Ascending aorta (tissue), 2 donors: Measurements from ENCODE around the gene CDC25A. TPM values are rescaled to one million over a fixed set of nuclear protein-coding genes. Genes with fewer than 3 reads are reported as not detected.
"Not testable (repeated sequence)": the region's sequence is repeated elsewhere in the genome, so short reads cannot be mapped to it uniquely, and the experiment has no call there.

ENCODE experiments used
- DNase-seq, 2 donors: peaks; one replicate each; pipeline ENCODE4 v3.0.0-alpha.2; 2019; ENCODE audit warnings: low spot score in 2 of 2
- H3K27ac ChIP-seq, 2 donors: fragments of 200-600 bp; sonication (generic); one replicate each; pipeline ENCODE4 v1.5.1; 2016 to 2017; ENCODE audit warnings: mild to moderate bottlenecking in 1 of 2
- H3K27me3 ChIP-seq: fragments of 200-600 bp; sonication (generic); one replicate; pipeline ENCODE4 v1.5.1; 2017
- H3K36me3 ChIP-seq, 2 donors: fragments of 200-600 bp; sonication (generic); one replicate each; pipeline ENCODE4 v1.5.1; 2016
- H3K4me1 ChIP-seq, 2 donors: fragments of 200-600 bp; sonication (generic); one replicate each; pipeline ENCODE4 v1.5.1; 2016 to 2017; ENCODE audit warnings: mild to moderate bottlenecking in 1 of 2
- H3K4me3 ChIP-seq, 2 donors: fragments of 200-600 bp; sonication (generic); one replicate each; pipeline ENCODE4 v1.5.1; 2016 to 2017; ENCODE audit warnings: mild to moderate bottlenecking in 1 of 2
- H3K9me3 ChIP-seq, 2 donors: fragments of 200-600 bp; sonication (generic); one replicate each; pipeline ENCODE4 v1.5.1; 2016
- CTCF ChIP-seq, 3 experiments: fragments of 200-600 bp in 2 of 3; fragments of 450-650 bp in 1 of 3; sonication (generic) in 2 of 3; IDR thresholded peaks; one replicate each; pipeline ENCODE4 v1.5.1; 2016 to 2019; ENCODE audit warnings: antibody characterized with exemption in 3 of 3, mild to moderate bottlenecking in 1 of 3, moderate library complexity in 1 of 3
- intact Hi-C: fragments of 100-400 bp; cut with DNase I; formaldehyde crosslinking; loops from one replicate; pipeline ENCODE4 v1.15.1; 2023
- total RNA-seq: library from RNA; depleted of rRNA; stranded (reverse); fragments of >200 nt; gene quantifications from one replicate; pipeline ENCODE4 v1.1.0, GENCODE V29; 2016

Gene CDC25A
- total RNA-seq, 1 donor from 2014 or later: not detected

- Histone ChIP-seq H3K4me1 (peaks cover 8 to 15% of the 10 kb centered on the region in 2 donors), H3K36me3 (no peaks in the 10 kb centered on the region), H3K27me3 (no peaks in the 10 kb centered on the region), H3K4me3 (no peak overlapping the region), H3K9me3 (no peaks in the 10 kb centered on the region), H3K27ac (no peak overlapping the region)
- no peak for TF ChIP-seq CTCF (IDR thresholded peaks at IDR 0.05)
- DNase-seq: no peak
- intact Hi-C loops: no loop called here
Observed at GRCh38 chr3:48218537-48218936, 30.3 kb upstream of the CDC25A start.

DNA sequence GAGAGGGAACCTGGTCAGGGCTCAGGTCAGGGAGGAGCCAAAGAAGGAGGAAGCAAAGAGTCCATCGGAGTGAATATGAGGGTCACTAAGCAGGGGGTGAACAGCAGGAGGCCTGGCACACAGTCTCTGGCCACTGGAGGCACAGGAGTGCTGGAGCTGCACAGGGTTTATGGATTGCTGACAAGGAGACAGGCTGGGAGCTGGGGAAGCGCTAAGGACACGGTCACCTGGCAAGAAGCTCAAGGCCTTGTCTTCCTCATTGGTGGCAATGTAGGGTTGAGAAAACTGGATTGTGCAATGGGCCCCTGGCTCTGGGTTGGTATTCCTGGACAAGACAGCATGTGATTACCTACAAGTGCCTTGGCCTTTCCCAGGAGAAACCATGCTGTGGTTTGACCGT, 29.2 kb upstream of the CDC25A start:
- H3K36me3 ChIP-seq: no peaks in the 10 kb centered on the region
- TF ChIP-seq CTCF (IDR thresholded peaks at IDR 0.05): no peak
- H3K4me3 ChIP-seq: no peak overlapping the region
- intact Hi-C loops: no loop called here
- H3K27ac ChIP-seq: no peak overlapping the region
- peaks cover 8 to 15% of the 10 kb centered on the region in 2 donors for H3K4me1 ChIP-seq
- H3K9me3 ChIP-seq: no peaks in the 10 kb centered on the region
- DNase-seq: no peak
- H3K27me3 ChIP-seq: no peaks in the 10 kb centered on the region

DNA sequence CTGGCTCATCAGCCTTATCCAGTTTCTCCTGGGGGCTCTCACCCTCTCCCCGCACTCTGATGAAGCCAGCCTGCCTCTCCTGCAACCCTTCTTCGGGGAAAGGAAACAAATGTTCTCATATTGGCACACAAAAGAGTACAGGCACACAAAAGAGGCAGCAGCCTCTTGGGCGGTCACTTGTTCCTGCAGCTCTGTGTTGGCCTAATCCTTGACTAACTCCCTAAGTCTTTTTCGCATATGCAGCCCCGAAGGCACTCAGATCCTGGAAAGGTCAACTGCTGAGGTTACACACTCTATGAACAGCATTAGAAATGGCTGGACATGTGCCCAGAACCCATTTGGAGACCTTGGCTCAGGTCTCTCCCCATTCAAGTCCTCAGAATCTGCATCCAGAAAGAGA, 27.7 kb upstream of the CDC25A start:
- peak; percentile 27 to 68 for DNase-seq
- intact Hi-C loops: no loop called here
- TF ChIP-seq CTCF (IDR thresholded peaks at IDR 0.05): no peak
- H3K36me3 ChIP-seq: no peaks in the 10 kb centered on the region
- H3K27ac ChIP-seq: peak overlapping the region; percentile 65 to 70
- peaks cover 8 to 15% of the 10 kb centered on the region in 2 donors for H3K4me1 ChIP-seq
- no peaks in the 10 kb centered on the region for H3K27me3 ChIP-seq
- H3K4me3 ChIP-seq: no peak overlapping the region
- H3K9me3 ChIP-seq: no peaks in the 10 kb centered on the region

- Histone ChIP-seq H3K4me1 (peaks cover 8 to 15% of the 10 kb centered on the region in 2 donors), H3K36me3 (no peaks in the 10 kb centered on the region), H3K27ac (peak overlapping the region; percentile 65 to 70), H3K27me3 (no peaks in the 10 kb centered on the region), H3K4me3 (no peak overlapping the region), H3K9me3 (no peaks in the 10 kb centered on the region)
- peak in 1 of 2 donors; percentile 68 for DNase-seq
- TF ChIP-seq CTCF (IDR thresholded peaks at IDR 0.05): no peak
- intact Hi-C loops: no loop called here
Observed at GRCh38 chr3:48215466-48215865, 27.2 kb upstream of the CDC25A start.

DNA sequence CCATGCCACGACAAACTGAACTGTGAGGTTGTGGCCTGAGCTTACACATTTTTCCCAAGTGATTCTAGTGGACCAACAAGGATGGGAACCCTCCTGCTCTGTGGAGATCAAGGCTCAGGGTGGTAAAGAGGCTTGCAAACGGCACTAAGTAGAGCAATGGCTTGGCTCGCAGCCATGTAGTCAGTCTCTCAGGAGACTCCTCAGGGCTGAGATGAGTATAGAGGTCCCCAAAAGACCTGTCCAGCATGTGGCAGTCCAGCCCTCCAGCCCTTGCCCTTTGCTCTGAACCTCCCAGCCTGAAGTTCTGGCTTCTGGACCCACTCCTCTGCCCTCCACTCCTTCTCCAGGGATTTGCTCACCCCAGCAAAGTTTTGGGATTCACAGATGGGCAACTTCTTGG, 26.8 kb upstream of the CDC25A start:
- Histone ChIP-seq H3K27ac (peak overlapping the region; percentile 65 to 70), H3K27me3 (no peaks in the 10 kb centered on the region), H3K9me3 (no peaks in the 10 kb centered on the region), H3K4me3 (no peak overlapping the region), H3K36me3 (no peaks in the 10 kb centered on the region), H3K4me1 (peaks cover 8 to 15% of the 10 kb centered on the region in 2 donors)
- no peak for DNase-seq
- intact Hi-C loops: no loop called here
- no peak for TF ChIP-seq CTCF (IDR thresholded peaks at IDR 0.05)

GRCh38 chr3:48214225-48214624, 26.0 kb upstream of the CDC25A start:
- H3K9me3 ChIP-seq: no peaks in the 10 kb centered on the region

DNA sequence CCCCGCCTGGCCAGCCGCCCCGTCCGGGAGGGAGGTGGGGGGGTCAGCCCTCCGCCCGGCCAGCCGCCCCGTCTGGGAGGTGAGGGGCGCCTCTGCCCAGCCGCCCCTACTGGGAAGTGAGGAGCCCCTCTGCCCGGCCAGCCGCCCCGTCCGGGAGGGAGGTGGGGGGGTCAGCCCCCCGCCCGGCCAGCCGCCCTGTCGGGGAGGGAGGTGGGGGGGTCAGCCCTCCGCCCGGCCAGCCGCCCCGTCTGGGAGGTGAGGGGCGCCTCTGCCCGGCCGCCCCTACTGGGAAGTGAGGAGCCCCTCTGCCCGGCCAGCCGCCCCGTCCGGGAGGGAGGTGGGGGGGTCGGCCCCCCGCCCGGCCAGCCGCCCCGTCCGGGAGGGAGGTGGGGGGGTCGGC, 23.6 kb upstream of the CDC25A start:
- intact Hi-C loops, H3K27me3 ChIP-seq, H3K27ac ChIP-seq, DNase-seq, H3K36me3 ChIP-seq, H3K9me3 ChIP-seq, H3K4me3 ChIP-seq: not testable (repeated sequence)
- H3K4me1 ChIP-seq: peaks cover 8 to 15% of the 10 kb centered on the region in 2 donors

More at GRCh38 chr3:48214225-48214624, 26.0 kb upstream of the CDC25A start:
- Histone ChIP-seq H3K4me3 (no peak overlapping the region), H3K4me1 (peaks cover 8 to 15% of the 10 kb centered on the region in 2 donors), H3K27me3 (no peaks in the 10 kb centered on the region), H3K36me3 (no peaks in the 10 kb centered on the region), H3K27ac (no peak overlapping the region)
- intact Hi-C loops: no loop called here
- no peak for DNase-seq
- no peak for TF ChIP-seq CTCF (IDR thresholded peaks at IDR 0.05)

DNA sequence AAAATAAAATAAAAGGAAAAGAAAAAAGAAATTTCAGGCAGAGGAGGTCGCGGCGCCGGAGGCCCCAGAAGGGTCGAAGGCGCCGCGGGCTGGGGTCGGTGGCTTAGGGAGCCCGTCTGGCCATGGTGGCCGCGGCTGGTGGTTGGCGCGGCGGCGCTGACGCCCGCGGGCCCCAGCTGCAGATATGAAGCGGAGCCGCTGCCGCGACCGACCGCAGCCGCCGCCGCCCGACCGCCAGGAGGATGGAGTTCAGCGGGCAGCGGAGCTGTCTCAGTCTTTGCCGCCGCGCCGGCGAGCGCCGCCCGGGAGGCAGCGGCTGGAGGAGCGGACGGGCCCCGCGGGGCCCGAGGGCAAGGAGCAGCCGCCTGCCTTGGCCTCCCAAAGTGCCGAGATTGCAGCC, 22.3 kb upstream of the CDC25A start:
- H3K4me1 ChIP-seq, H3K27ac ChIP-seq, DNase-seq, H3K27me3 ChIP-seq, H3K4me3 ChIP-seq, intact Hi-C loops, H3K9me3 ChIP-seq, H3K36me3 ChIP-seq: not testable (repeated sequence)
